Upper lobe of left lung (tissue), 6 donors: ENCODE measurements around the gene AKT1. TPM values are rescaled to one million over a fixed set of nuclear protein-coding genes. Genes with fewer than 3 reads are reported as not detected.

Experiments used
- ATAC-seq, 2 donors: fragments of 200-7000 bp; cut with Tn5 transposase; one replicate each; pipeline ENCODE4 v1.9.1; 2022; ENCODE audit warnings: mild to moderate bottlenecking in 2 of 2, moderate library complexity in 2 of 2; ENCODE audit not compliant: low FRiP score in 2 of 2
- DNase-seq, 2 donors: peaks; one replicate each; pipeline ENCODE4 v3.0.0-alpha.2; 2019 to 2020
- H3K27ac ChIP-seq, 4 donors: fragments of 200-600 bp; sonication (generic); one replicate each; pipeline ENCODE4 v1.5.1; 2016 to 2019
- H3K27me3 ChIP-seq, 4 donors: fragments of 200-600 bp; sonication (generic); one replicate each; pipeline ENCODE4 v1.5.1; 2017 to 2019
- H3K36me3 ChIP-seq, 4 donors: fragments of 200-600 bp; sonication (generic); one replicate each; pipeline ENCODE4 v1.5.1; 2016 to 2019
- H3K4me1 ChIP-seq, 4 donors: fragments of 200-600 bp; sonication (generic); one replicate each; pipeline ENCODE4 v1.5.1; 2018 to 2019
- H3K4me3 ChIP-seq, 4 donors: fragments of 200-600 bp; sonication (generic); one replicate each; pipeline ENCODE4 v1.5.1; 2017 to 2019; ENCODE audit warnings: mild to moderate bottlenecking in 2 of 4, moderate library complexity in 1 of 4
- H3K9me3 ChIP-seq, 4 donors: fragments of 200-600 bp; sonication (generic); one replicate each; pipeline ENCODE4 v1.5.1; 2018 to 2019
- EP300 ChIP-seq, 4 donors: sonication (generic); formaldehyde crosslinking; IDR thresholded peaks; one replicate each; pipeline ENCODE4 v1.5.1; 2017; ENCODE audit warnings: antibody characterized with exemption in 4 of 4, control low read depth in 2 of 4
- POLR2A ChIP-seq, 4 donors: fragments of 450-650 bp; IDR thresholded peaks; one replicate each; pipeline ENCODE4 v1.5.1; 2016 to 2017; ENCODE audit warnings: antibody characterized with exemption in 4 of 4, mild to moderate bottlenecking in 2 of 4
- POLR2AphosphoS5 ChIP-seq, 2 donors: sonication (generic); formaldehyde crosslinking; IDR thresholded peaks; one replicate each; pipeline ENCODE4 v1.5.1; 2017; ENCODE audit warnings: antibody characterized with exemption in 2 of 2
- WGBS, 2 donors: methylation state at CpG; one replicate each; pipeline ENCODE4 v1.1.5; 2017 to 2018; 5-methylcytosine and 5-hydroxymethylcytosine counted together
- total RNA-seq, 6 donors: library from RNA; depleted of rRNA in 4 of 6; stranded (reverse); fragments of >200 nt in 4 of 6; gene quantifications; one replicate each; pipeline versions ENCODE4 v1.1.0 to v1.2.1, GENCODE V29; 2016 to 2021
- TF ChIP-seq, protein P1 (sequence below), 6 experiments: fragments of 450-650 bp in 4 of 6; fragments of 200-600 bp in 2 of 6; sonication (generic) in 2 of 6; IDR thresholded peaks; one replicate each; pipeline ENCODE4 v1.5.1; 2016 to 2019; ENCODE audit warnings: antibody characterized with exemption in 6 of 6
- donor health status: DM: no; HTN: no; CAD: no; lungs with moderate emphysema.
- donor health status: DM: no; HTN: yes; CAD: no; lungs with severe emphysema.

AKT1 gene
- total RNA-seq, 6 donors from 2014 or later = 122 to 283 (median 191) TPM

DNA sequence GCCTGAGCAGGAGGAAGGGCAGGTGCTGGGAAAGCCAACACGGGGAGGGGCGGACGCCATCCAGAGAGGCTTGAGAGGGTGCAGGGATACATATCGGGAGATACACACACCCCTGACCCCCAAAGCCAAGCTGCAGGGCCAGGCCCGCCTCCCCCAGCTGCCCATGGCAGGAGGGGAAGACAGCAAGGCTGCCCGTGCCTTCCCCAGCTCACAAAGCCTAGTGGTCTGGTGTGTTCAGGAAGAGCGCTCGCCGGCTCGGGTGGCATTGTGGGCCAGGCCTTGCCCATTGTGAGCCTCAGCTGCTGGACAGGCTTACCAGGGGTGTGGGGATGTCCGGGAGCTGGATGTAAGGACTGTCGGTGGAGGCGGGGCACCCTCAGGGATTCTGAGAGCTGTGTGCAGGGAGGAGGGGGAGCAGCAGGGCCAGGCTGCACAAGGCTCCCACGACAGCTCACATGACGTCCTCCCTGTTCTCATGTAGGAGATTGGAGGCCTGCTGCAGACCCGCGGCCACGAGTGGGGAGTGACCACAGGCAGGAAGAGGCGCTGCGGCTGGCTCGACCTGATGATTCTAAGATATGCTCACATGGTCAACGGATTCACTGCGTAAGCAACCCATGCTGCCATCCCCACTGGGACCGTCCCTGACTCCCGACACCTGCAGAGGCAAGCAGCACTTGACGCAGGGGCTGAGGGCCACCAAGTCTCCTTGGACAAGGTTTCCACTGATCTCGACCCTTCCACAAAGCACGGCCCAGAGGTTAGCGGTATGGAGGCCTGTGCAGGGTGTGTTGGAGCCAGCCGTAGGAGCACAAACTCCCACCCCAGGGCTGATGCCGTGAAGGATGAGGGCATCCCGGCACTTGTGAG is 52.7 kb downstream of the AKT1 start:
- no peaks in the 10 kb centered on the region for H3K9me3 ChIP-seq
- TF ChIP-seq POLR2A (IDR thresholded peaks at IDR 0.05) (no peak), EP300 (IDR thresholded peaks at IDR 0.05) (no peak)
- no peaks in the 10 kb centered on the region for H3K27me3 ChIP-seq
- DNase-seq = peak in 1 of 2 donors; percentile 59
- H3K4me3 ChIP-seq = no peak overlapping the region
- peaks cover 0 to 12% (median 0%) of the 10 kb centered on the region in 4 donors for H3K36me3 ChIP-seq
- ATAC-seq = no peak
- peaks cover 0 to 8% (median 3%) of the 10 kb centered on the region in 4 donors for H3K4me1 ChIP-seq
- H3K27ac ChIP-seq = no peak overlapping the region
- 84 to 87% methylated on average over 30 to 31 of the region's 32 CpGs for WGBS, 2 donors

DNA sequence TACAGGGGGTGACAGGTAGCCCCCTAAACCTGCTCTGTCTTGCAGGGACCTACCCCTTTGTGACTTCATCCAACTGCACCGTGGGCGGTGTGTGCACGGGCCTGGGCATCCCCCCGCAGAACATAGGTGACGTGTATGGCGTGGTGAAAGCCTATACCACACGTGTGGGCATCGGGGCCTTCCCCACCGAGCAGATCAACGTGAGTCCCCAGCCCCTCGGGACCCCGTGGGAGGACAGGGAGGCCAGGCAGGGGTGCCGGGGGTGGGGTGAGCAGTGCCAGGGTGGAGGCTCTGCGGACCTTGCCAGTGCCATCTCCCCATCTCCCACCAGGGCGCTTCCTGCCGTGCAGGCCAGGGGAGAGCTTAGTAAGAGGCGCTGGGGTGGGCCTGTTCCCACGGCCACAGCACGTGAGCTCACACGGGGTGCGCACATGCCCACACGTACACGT is 53.7 kb downstream of the AKT1 start:
- DNase-seq (peak in 1 of 2 donors; percentile 72), ATAC-seq (no peak)
- Histone ChIP-seq H3K4me1 (peaks cover 5 to 12% (median 5%) of the 10 kb centered on the region in 4 donors), H3K27ac (no peak overlapping the region), H3K36me3 (peaks cover 0 to 12% (median 0%) of the 10 kb centered on the region in 4 donors), H3K27me3 (no peaks in the 10 kb centered on the region), H3K4me3 (no peak overlapping the region), H3K9me3 (no peaks in the 10 kb centered on the region)
- TF ChIP-seq EP300 (IDR thresholded peaks at IDR 0.05) = no peak
- no peak for TF ChIP-seq POLR2A (IDR thresholded peaks at IDR 0.05)
- no peak for TF ChIP-seq POLR2AphosphoS5 (IDR thresholded peaks at IDR 0.05)
- TF ChIP-seq, protein P1, sequence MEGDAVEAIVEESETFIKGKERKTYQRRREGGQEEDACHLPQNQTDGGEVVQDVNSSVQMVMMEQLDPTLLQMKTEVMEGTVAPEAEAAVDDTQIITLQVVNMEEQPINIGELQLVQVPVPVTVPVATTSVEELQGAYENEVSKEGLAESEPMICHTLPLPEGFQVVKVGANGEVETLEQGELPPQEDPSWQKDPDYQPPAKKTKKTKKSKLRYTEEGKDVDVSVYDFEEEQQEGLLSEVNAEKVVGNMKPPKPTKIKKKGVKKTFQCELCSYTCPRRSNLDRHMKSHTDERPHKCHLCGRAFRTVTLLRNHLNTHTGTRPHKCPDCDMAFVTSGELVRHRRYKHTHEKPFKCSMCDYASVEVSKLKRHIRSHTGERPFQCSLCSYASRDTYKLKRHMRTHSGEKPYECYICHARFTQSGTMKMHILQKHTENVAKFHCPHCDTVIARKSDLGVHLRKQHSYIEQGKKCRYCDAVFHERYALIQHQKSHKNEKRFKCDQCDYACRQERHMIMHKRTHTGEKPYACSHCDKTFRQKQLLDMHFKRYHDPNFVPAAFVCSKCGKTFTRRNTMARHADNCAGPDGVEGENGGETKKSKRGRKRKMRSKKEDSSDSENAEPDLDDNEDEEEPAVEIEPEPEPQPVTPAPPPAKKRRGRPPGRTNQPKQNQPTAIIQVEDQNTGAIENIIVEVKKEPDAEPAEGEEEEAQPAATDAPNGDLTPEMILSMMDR (IDR thresholded peaks at IDR 0.05) = no peak
- 92% methylated on average over 22 of the region's 23 CpGs; no CpG with 5 or more reads in 1 of the 2 donors for WGBS, 2 donors

DNA sequence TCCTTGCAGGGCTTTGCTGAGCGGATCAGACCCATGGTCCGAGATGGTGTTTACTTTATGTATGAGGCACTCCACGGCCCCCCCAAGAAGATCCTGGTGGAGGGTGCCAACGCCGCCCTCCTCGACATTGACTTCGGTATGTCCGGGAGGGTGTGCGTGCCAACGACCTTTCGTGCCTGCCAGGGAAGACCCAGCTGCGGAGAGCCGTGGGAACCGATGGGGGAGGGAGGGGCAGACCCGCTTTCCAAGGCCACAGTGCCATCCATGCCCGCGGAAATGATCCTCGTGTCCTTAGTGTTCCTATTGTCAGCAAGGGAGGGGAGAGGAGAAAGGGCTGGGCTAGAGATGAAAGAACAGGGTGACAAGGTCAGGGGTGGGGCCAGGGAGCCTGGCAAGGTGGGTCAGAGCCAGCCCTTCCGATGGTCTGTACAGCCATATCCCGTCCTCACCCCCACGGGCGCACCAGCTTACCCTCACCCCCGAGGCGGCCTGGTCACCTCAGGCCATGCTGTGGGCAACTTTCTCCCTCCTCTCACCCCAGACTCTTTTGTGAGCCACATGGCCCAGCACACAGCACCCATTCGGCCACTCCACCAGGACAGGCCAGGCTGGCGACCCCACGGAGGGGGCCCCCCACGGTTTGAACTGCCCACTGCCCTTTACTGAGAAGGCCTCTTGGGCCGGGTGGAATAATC is 54.3 kb downstream of the AKT1 start:
- Histone ChIP-seq H3K36me3 (peaks cover 0 to 12% (median 0%) of the 10 kb centered on the region in 4 donors), H3K9me3 (no peaks in the 10 kb centered on the region), H3K27me3 (no peaks in the 10 kb centered on the region), H3K4me3 (no peak overlapping the region), H3K4me1 (peaks cover 9 to 14% (median 11%) of the 10 kb centered on the region in 4 donors), H3K27ac (no peak overlapping the region)
- 87 to 90% methylated on average over 21 to 29 of the region's 29 CpGs for WGBS, 2 donors
- ATAC-seq (no peak), DNase-seq (peak in 1 of 2 donors; percentile 63)
- TF ChIP-seq, protein P1 (IDR thresholded peaks at IDR 0.05) = no peak
- TF ChIP-seq POLR2AphosphoS5 (IDR thresholded peaks at IDR 0.05) = no peak
- TF ChIP-seq POLR2A (IDR thresholded peaks at IDR 0.05) = no peak
- TF ChIP-seq EP300 (IDR thresholded peaks at IDR 0.05) = no peak

DNA sequence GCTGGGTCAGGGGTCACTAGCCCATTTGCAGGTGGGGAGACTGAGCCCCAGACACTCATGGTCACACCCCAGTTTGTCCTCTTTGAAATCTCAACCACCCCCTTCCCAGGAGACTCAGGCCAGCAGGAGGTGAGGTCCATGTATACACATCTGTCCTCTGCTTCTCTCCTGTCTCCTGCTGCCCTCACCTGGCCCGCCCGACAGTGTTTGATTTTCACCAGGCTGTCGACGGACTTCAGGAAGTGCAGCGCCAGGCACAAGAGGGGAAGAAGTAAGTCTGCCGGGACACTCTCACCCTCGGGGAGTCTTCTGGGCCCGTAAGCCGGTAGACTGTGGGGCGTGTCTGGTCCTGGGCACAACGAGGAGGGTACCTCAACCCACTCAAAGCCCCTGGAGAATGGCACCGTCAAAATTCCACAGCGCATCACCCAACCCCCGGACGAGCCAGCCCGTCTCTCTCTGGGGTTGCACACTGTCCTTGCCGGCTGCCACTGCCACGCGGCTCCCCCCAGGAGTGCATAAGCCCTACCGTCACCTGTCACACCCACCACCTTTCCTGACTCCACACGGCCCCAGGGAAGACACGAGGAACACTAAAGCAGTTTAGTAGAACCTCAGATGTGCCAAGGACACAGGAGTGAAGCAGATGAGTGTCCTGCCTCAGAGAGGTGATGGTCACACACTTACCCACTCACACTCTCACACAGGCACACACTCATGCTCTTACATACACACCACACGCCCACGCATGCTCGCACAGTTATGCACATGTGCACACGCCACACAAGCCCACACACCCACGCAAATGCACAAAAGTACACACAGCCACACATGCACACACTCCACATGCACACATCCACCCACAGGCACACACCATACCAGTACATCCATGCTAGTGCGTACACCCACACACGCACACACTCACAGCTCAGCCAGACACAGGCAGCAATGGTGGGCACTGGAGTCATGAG is 55.7 kb downstream of the AKT1 start:
- Histone ChIP-seq H3K27ac (no peak overlapping the region), H3K9me3 (no peaks in the 10 kb centered on the region), H3K27me3 (no peaks in the 10 kb centered on the region), H3K4me1 (peaks cover 15 to 26% (median 25%) of the 10 kb centered on the region in 4 donors), H3K4me3 (no peak overlapping the region), H3K36me3 (peaks cover 0 to 12% (median 0%) of the 10 kb centered on the region in 4 donors)
- peak in 1 of 2 donors; percentile 67 for DNase-seq
- 87 to 90% methylated on average over 26 to 29 of the region's 29 CpGs for WGBS, 2 donors
- TF ChIP-seq EP300 (IDR thresholded peaks at IDR 0.05) = no peak
- no peak for TF ChIP-seq POLR2AphosphoS5 (IDR thresholded peaks at IDR 0.05)
- ATAC-seq = no peak

DNA sequence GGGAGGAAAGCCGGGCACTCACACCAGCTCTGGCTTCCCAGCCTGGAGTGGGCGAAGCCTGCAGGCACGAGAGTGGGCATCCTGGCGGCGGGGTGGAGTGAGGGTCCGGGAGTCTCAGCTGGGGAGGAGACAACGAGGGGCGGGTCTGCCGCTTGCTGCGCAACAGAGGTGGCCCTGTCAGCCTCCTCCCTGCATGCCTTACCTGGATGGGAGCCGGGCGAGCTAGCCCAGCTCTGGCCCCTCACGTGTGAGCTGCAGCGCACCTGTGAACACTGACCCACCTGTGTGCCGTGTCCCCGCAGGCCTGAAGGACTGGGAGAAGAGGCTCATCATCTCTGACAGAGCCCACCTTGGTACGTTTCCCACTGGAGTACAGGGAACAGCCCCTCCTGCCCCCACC is 56.5 kb downstream of the AKT1 start:
- Histone ChIP-seq H3K27me3 (no peaks in the 10 kb centered on the region), H3K9me3 (no peaks in the 10 kb centered on the region), H3K27ac (no peak overlapping the region), H3K36me3 (peaks cover 0 to 12% (median 0%) of the 10 kb centered on the region in 4 donors), H3K4me3 (no peak overlapping the region), H3K4me1 (peaks cover 15 to 27% (median 26%) of the 10 kb centered on the region in 4 donors)
- ATAC-seq (no peak), DNase-seq (peak in 1 of 2 donors; percentile 75)
- WGBS, 2 donors = 92 to 97% methylated on average over 13 to 17 of the region's 17 CpGs
- TF ChIP-seq, protein P1 (IDR thresholded peaks at IDR 0.05) = no peak
- TF ChIP-seq EP300 (IDR thresholded peaks at IDR 0.05) (no peak), POLR2A (IDR thresholded peaks at IDR 0.05) (no peak), POLR2AphosphoS5 (IDR thresholded peaks at IDR 0.05) (no peak)
